K562 (cell line): ENCODE measurements around the gene MRTFB. TPM values are rescaled to one million over a fixed set of nuclear protein-coding genes. Genes with fewer than 3 reads are reported as not detected.

ENCODE experiments used
- ARNT ChIP-seq, 2 experiments: fragments of 450-650 bp; IDR thresholded peaks; 2 replicates each; pipeline ENCODE4 v1.6.1; 2016; ENCODE audit warnings: mild to moderate bottlenecking in 1 of 2
- ATF7 ChIP-seq: fragments of 450-650 bp; IDR thresholded peaks from 2 replicates; pipeline ENCODE4 v1.7.1; 2014; ENCODE audit warnings: mild to moderate bottlenecking, moderate library complexity
- EP400 ChIP-seq: fragments of 450-650 bp; IDR thresholded peaks from 2 replicates; pipeline ENCODE4 v1.6.1; 2017; ENCODE audit warnings: antibody characterized with exemption, mild to moderate bottlenecking, moderate library complexity
- FOXJ2 ChIP-seq: fragments of 200-800 bp; sonication (Bioruptor generic); IDR thresholded peaks from 2 replicates; pipeline ENCODE4 v1.6.1; 2016; ENCODE audit warnings: missing genetic modification characterization, missing compliant biosample characterization
- FOXM1 ChIP-seq, 2 experiments: fragments of 450-650 bp in 1 of 2; sonication (generic) in 1 of 2; formaldehyde crosslinking in 1 of 2; IDR thresholded peaks; 2 replicates each; pipeline versions ENCODE4 v1.6.1 to v1.9.0; 2017 to 2022; ENCODE audit warnings: low read depth in 2 of 2, mild to moderate bottlenecking in 2 of 2, missing genetic modification reagents in 1 of 2, moderate library complexity in 1 of 2
- L3MBTL2 ChIP-seq: fragments of 450-650 bp; IDR thresholded peaks from 2 replicates; pipeline ENCODE4 v1.6.1; 2016; ENCODE audit warnings: mild to moderate bottlenecking, moderate library complexity
- MAZ ChIP-seq, 2 experiments: fragments of 450-650 bp in 1 of 2; sonication (generic) in 1 of 2; formaldehyde crosslinking; IDR thresholded peaks in 1 of 2; conservative IDR thresholded peaks in 1 of 2; 2 replicates each; pipeline versions ENCODE4 v1.4.0 to v1.5.0; 2020; ENCODE audit warnings: mild to moderate bottlenecking in 1 of 2, missing genetic modification reagents in 1 of 2
- MEIS2 ChIP-seq: fragments of 450-650 bp; IDR thresholded peaks from 2 replicates; pipeline ENCODE4 v1.6.1; 2014; ENCODE audit warnings: mild to moderate bottlenecking; ENCODE audit not compliant: partially characterized antibody
- NCOA1 ChIP-seq: fragments of 450-650 bp; IDR thresholded peaks from 2 replicates; pipeline ENCODE4 v1.6.1; 2016; ENCODE audit warnings: low read depth
- POLR2H ChIP-seq: IDR thresholded peaks from 2 replicates; pipeline ENCODE4 v1.6.1; 2016; ENCODE audit warnings: missing genetic modification characterization, low read depth, mild to moderate bottlenecking, control low read depth, missing compliant biosample characterization, moderate library complexity
- RFX1 ChIP-seq: fragments of 450-650 bp; IDR thresholded peaks from 2 replicates; pipeline ENCODE4 v1.6.1; 2016; ENCODE audit warnings: mild to moderate bottlenecking, moderate library complexity
- SRF ChIP-seq, 2 experiments: fragments of 250-450, 450-650 bp in 1 of 2; sonication (Bioruptor Pico) in 1 of 2; sonication (generic) in 1 of 2; formaldehyde crosslinking; IDR thresholded peaks; 2 replicates each; pipeline versions ENCODE4 v1.5.0 to v1.5.1; 2020 to 2022; ENCODE audit warnings: mild to moderate bottlenecking in 1 of 2, missing genetic modification reagents in 1 of 2
- ZKSCAN3 ChIP-seq: fragments of 250-450 bp; sonication (Bioruptor Pico); IDR thresholded peaks from 2 replicates; pipeline ENCODE4 v1.4.0; 2020
- ZNF274 ChIP-seq: IDR thresholded peaks from 2 replicates; pipeline ENCODE4 v1.6.1; 2011; ENCODE audit warnings: low read depth, mild to moderate bottlenecking, low read length, moderate library complexity, borderline replicate concordance
- ZNF41 ChIP-seq: fragments of 250-450 bp; sonication (Bioruptor Pico); conservative IDR thresholded peaks from 2 replicates; pipeline ENCODE4 v1.4.0; 2020; ENCODE audit warnings: mild to moderate bottlenecking
- ZNF589 ChIP-seq: fragments of 200-800 bp; sonication (Bioruptor generic); IDR thresholded peaks from 2 replicates; pipeline ENCODE4 v1.6.1; 2016; ENCODE audit warnings: low read depth, missing genetic modification characterization, missing compliant biosample characterization
- ZNF77 ChIP-seq: fragments of 250-450 bp; sonication (Bioruptor Pico); IDR thresholded peaks from 2 replicates; pipeline ENCODE4 v1.5.0; 2020
- polyA plus RNA-seq, 8 experiments: library from polyadenylated mRNA; depleted of rRNA in 4 of 8; stranded (reverse) in 5 of 8; unstranded in 3 of 8; fragments of >200 nt; fragmentation: Nextera tagmentation in 2 of 8; fragmentation: Illumina TruSeq in 1 of 8; extraction: Ambion mirVana in 2 of 8; extraction: Trizol in 1 of 8; gene quantifications; 2 replicates each; pipeline versions ENCODE4 v1.2.1 to v1.2.3, GENCODE V29; 2011 to 2014; ENCODE audit warnings: inconsistent platforms in 1 of 8, missing spikeins in 1 of 8
- total RNA-seq, 7 experiments: library from RNA; depleted of rRNA in 6 of 7; stranded (reverse); fragments of >200 nt in 6 of 7; fragmentation: Illumina TruSeq in 2 of 7; extraction: Trizol in 2 of 7; gene quantifications; 2 replicates each; pipeline versions ENCODE4 v1.2.1 to v1.2.3, GENCODE V29; 2011 to 2021; ENCODE audit warnings: low replicate concordance in 1 of 7
- TF ChIP-seq, protein P1 (sequence below), 2 experiments: fragments of 450-650 bp; IDR thresholded peaks; 2 replicates each; pipeline ENCODE4 v1.6.1; 2016; ENCODE audit warnings: mild to moderate bottlenecking in 2 of 2, borderline replicate concordance in 1 of 2, low read depth in 1 of 2, moderate library complexity in 1 of 2
- TF ChIP-seq, protein P2 (sequence below): sonication (generic); IDR thresholded peaks from 2 replicates; pipeline ENCODE4 v1.6.1; 2016

MRTFB gene
- total and polyA plus RNA-seq, 9 of the 15 experiments (the other 6 are each of a cell fraction or from before 2014, with no cell fraction given) = 2.2 to 12.7 (median 7.0) TPM

DNA sequence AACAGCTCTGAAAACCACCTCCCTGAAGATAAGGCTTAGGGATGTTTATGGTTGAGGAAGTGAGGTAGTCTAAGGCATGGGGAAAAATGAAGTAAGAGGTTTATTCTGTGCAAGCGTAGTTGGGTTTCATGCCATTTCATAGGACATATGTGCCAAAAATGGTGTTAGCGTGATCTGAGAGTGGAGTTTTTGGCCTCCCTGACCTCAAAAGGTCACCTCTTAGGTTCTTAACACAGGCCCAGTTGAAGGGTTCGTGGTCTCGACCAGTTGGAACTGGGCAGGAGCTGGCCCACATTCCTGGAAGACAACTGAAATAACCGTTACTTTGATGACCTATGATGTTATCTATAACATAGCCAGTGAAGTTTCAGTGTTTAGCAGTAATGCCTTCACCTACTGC, 57.0 kb downstream of the MRTFB start (continued):
- no peak for TF ChIP-seq ZNF77 (CRISPR knock-in tag)
- no peak for TF ChIP-seq ZNF274
- TF ChIP-seq FOXJ2 (tag) = no peak
- TF ChIP-seq POLR2H (tag) = no peak
- TF ChIP-seq, protein P1, sequence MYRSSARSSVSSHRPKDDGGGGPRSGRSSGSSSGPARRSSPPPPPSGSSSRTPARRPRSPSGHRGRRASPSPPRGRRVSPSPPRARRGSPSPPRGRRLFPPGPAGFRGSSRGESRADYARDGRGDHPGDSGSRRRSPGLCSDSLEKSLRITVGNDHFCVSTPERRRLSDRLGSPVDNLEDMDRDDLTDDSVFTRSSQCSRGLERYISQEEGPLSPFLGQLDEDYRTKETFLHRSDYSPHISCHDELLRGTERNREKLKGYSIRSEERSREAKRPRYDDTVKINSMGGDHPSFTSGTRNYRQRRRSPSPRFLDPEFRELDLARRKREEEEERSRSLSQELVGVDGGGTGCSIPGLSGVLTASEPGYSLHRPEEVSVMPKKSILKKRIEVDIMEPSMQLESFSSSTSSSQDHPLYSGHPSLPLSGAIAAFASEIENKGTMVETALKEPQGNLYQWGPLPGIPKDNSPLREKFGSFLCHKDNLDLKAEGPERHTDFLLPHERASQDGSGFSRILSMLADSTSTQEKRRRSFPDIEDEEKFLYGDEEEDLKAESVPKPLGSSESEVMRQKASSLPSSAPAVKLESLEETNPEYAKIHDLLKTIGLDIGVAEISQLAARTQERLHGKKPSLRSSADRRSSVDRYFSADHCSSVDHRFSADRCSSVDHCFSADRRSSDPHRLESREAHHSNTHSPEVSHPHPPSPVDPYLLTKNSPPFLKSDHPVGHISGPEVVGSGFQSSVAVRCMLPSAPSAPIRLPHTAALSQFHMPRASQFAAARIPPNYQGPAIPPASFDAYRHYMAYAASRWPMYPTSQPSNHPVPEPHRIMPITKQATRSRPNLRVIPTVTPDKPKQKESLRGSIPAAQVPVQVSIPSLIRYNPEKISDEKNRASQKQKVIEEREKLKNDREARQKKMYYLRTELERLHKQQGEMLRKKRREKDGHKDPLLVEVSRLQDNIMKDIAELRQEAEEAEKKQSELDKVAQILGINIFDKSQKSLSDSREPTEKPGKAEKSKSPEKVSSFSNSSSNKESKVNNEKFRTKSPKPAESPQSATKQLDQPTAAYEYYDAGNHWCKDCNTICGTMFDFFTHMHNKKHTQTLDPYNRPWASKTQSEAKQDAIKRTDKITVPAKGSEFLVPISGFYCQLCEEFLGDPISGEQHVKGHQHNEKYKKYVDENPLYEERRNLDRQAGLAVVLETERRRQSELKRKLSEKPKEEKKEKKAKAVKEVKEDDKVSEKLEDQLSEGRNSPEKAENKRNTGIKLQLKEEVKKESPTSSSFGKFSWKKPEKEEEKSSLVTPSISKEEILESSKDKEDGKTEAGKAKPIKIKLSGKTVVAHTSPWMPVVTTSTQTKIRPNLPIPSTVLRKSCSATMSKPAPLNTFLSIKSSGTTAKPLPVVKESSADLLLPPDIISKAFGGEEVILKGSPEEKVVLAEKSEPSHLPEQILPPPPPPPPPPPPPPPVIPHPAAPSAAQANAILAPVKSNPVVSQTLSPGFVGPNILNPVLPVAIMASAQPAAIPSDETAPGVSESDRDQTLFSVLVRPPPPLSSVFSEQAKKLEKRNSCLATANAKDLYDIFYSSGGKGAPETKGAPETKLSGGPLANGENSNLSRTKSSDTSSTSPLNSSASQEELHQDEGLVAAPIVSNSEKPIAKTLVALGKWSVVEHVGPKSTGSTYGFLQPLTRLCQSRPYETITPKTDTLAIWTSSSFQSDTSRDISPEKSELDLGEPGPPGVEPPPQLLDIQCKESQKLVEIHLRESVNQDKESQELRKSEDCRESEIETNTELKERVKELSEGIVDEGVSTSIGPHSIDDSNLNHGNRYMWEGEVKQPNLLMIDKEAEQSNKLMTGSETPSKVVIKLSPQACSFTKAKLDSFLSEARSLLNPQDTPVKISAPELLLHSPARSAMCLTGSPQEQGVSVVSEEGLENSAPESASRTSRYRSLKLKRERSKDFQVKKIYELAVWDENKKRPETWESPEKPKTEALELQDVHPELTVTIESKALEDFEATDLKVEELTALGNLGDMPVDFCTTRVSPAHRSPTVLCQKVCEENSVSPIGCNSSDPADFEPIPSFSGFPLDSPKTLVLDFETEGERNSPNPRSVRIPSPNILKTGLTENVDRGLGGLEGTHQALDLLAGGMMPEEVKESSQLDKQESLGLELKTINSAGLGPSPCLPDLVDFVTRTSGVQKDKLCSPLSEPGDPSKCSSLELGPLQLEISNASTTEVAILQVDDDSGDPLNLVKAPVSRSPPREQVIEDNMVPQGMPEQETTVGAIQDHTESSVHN (IDR thresholded peaks at IDR 0.05; ENCODE audit: borderline replicate concordance in 1 of 2, low read depth in 1 of 2) = no peak
- no peak for TF ChIP-seq RFX1
- 0 out of 4 replicates have a peak, but pooled peaks of 1 of the 2 experiments have one; percentile 20 for TF ChIP-seq SRF (CRISPR knock-in tag; IDR thresholded peaks at IDR 0.05)
- peak in 1 of 2 experiments; percentile 57; a peak in 2 of 4 replicates for TF ChIP-seq ARNT (IDR thresholded peaks at IDR 0.05)
- TF ChIP-seq ZNF589 (CRISPR knock-in tag) = 0 out of 2 replicates have a peak, but pooled peaks have one; percentile 24
- no peak for TF ChIP-seq ZNF41 (CRISPR knock-in tag)
- TF ChIP-seq ATF7 = peak; percentile 66
- TF ChIP-seq, protein P2, sequence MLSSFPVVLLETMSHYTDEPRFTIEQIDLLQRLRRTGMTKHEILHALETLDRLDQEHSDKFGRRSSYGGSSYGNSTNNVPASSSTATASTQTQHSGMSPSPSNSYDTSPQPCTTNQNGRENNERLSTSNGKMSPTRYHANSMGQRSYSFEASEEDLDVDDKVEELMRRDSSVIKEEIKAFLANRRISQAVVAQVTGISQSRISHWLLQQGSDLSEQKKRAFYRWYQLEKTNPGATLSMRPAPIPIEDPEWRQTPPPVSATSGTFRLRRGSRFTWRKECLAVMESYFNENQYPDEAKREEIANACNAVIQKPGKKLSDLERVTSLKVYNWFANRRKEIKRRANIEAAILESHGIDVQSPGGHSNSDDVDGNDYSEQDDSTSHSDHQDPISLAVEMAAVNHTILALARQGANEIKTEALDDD = peak; percentile 73; the same call in 1 of the 2 replicates
- peak; percentile 16 for TF ChIP-seq MEIS2
- TF ChIP-seq EP400 = peak; percentile 37; the same call in 1 of the 2 replicates
- no peak for TF ChIP-seq ZKSCAN3 (CRISPR knock-in tag)
- peak in 1 of 2 experiments; percentile 56; a peak in 2 of 4 replicates for TF ChIP-seq MAZ (CRISPR knock-in tag; conservative IDR thresholded peaks at IDR 0.05 in 1 of 2, IDR thresholded peaks at IDR 0.05 in 1 of 2)
- peak; percentile 76 for TF ChIP-seq NCOA1
- TF ChIP-seq L3MBTL2 = peak; percentile 40; the same call in 1 of the 2 replicates
- TF ChIP-seq FOXM1 (IDR thresholded peaks at IDR 0.05; ENCODE audit: low read depth) = peak; percentile 71; the same call in 1 of the 2 replicates
- no peak for TF ChIP-seq FOXM1 (CRISPR knock-in tag; IDR thresholded peaks at IDR 0.05; ENCODE audit: low read depth)
